ENCODE data around the gene GLTP.

DNA sequence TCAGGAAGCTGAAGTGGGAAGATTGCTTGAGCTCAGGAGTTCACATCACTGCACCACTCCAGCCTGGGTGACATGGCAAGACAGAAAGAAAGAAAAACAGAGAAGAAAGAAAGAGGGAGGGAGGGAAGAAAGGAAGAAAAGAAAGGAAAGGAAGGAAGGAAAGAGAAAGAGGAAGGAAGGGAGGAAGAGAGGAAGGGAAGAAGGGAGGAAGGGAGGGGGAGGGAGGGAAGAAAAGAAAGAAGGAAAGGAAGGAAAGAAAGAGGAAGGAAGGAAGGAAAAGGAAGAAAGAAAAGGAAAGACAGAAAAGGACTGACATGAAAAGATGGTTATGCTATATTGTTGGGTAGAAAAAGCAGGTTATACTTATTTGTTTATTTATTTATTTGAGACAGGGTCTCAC is 3.9 kb downstream of the GLTP start:
- TF ChIP-seq, protein P1, sequence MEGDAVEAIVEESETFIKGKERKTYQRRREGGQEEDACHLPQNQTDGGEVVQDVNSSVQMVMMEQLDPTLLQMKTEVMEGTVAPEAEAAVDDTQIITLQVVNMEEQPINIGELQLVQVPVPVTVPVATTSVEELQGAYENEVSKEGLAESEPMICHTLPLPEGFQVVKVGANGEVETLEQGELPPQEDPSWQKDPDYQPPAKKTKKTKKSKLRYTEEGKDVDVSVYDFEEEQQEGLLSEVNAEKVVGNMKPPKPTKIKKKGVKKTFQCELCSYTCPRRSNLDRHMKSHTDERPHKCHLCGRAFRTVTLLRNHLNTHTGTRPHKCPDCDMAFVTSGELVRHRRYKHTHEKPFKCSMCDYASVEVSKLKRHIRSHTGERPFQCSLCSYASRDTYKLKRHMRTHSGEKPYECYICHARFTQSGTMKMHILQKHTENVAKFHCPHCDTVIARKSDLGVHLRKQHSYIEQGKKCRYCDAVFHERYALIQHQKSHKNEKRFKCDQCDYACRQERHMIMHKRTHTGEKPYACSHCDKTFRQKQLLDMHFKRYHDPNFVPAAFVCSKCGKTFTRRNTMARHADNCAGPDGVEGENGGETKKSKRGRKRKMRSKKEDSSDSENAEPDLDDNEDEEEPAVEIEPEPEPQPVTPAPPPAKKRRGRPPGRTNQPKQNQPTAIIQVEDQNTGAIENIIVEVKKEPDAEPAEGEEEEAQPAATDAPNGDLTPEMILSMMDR (IDR thresholded peaks at IDR 0.05; ENCODE audit: poor library complexity), result no peak
- TF ChIP-seq EZH2 (IDR thresholded peaks at IDR 0.05; ENCODE audit: borderline replicate concordance), result no peak
